HepG2 (cell line): Measurements from ENCODE around the gene ZNF749. TPM values are rescaled to one million over a fixed set of nuclear protein-coding genes. Genes with fewer than 3 reads are reported as not detected.

Source experiments
- ATAC-seq: fragments of 200-7000 bp; cut with Tn5 transposase; 3 replicates; pipeline ENCODE4 v1.9.1; 2020; ENCODE audit warnings: mild to moderate bottlenecking, moderate library complexity
- BruUV-seq: library from RNA; stranded (reverse); fragments of 400-500 nt; replicated peaks from 2 replicates; lab custom pipeline; 2021; lab: Mats Ljungman, UMichigan
- CTCF ChIA-PET: fragments of 300-600 bp; formaldehyde crosslinking; extraction: SDS; loops from one replicate; lab custom pipeline; 2021; ENCODE audit warnings: low total read pairs, inconsistent platforms, low intra/inter-chr PET ratio; lab: Yijun Ruan, JAX
- POLR2A ChIA-PET: fragments of 350-600 bp; sonication (Branson Sonifier 250); formaldehyde crosslinking; loops from one replicate; lab custom pipeline; 2020; ENCODE audit warnings: antibody characterized with exemption, inconsistent platforms; lab: Yijun Ruan, JAX
- DNase-seq: peaks from one replicate; pipeline ENCODE4 v3.0.0-alpha.2; 2015; ENCODE audit warnings: low spot score
- FAIRE-seq: peaks from 3 replicates; lab custom pipeline; 2011; peaks lifted over from hg19 to GRCh38; lab: Jason Lieb, UNC
- H2AFZ ChIP-seq: one replicate; pipeline ENCODE4 v1.6.1; 2011; ENCODE audit warnings: low read length, inconsistent platforms
- H3K27ac ChIP-seq: fragments of 300-600 bp; 3 replicates; pipeline ENCODE4 v1.8.0; 2011; ENCODE audit warnings: mixed run types, mild to moderate bottlenecking, mixed read lengths, low read length, inconsistent platforms; ENCODE audit not compliant: insufficient read depth; ENCODE audit errors: extremely low read length
- H3K27me3 ChIP-seq, 2 experiments: fragments of 200-600 bp in 1 of 2; 2 replicates in 1 of 2; 3 replicates in 1 of 2; pipeline versions ENCODE4 v1.6.0 to v1.8.0; 2011; ENCODE audit warnings: low read length in 2 of 2, mild to moderate bottlenecking in 2 of 2, moderate library complexity in 2 of 2, inconsistent platforms in 1 of 2; ENCODE audit not compliant: insufficient read depth in 2 of 2, control insufficient read depth in 1 of 2
- H3K36me3 ChIP-seq, 2 experiments: fragments of 200-600 bp in 1 of 2; replicated peaks in 1 of 2; 2 replicates in 1 of 2; 3 replicates in 1 of 2; pipeline versions ENCODE4 v1.5.1 to v1.8.0; 2011; ENCODE audit warnings: low read length in 2 of 2, inconsistent platforms in 1 of 2; ENCODE audit not compliant: insufficient read depth in 2 of 2, control insufficient read depth in 1 of 2
- H3K4me1 ChIP-seq: 2 replicates; pipeline ENCODE4 v1.5.1; 2012; ENCODE audit warnings: low read length, inconsistent platforms; ENCODE audit not compliant: insufficient read depth
- H3K4me2 ChIP-seq: 2 replicates; pipeline ENCODE4 v1.6.0; 2011; ENCODE audit warnings: low read depth, low read length, inconsistent platforms
- H3K4me3 ChIP-seq, 3 experiments: fragments of 200-600 bp in 1 of 3; sonication (generic), shearing (Covaris generic) in 1 of 3; replicated peaks in 1 of 3; 2 replicates each; pipeline ENCODE4 v1.5.1; 2011 to 2016; ENCODE audit warnings: low read length in 3 of 3, inconsistent platforms in 2 of 3, low read depth in 2 of 3, mild to moderate bottlenecking in 2 of 3, control low read depth in 1 of 3, mixed read lengths in 1 of 3; ENCODE audit not compliant: insufficient read depth in 1 of 3
- H3K79me2 ChIP-seq: one replicate; pipeline ENCODE4 v1.6.1; 2011; ENCODE audit warnings: low read length, inconsistent platforms; ENCODE audit not compliant: insufficient read depth
- H3K9ac ChIP-seq: 2 replicates; pipeline ENCODE4 v1.6.0; 2011; ENCODE audit warnings: mild to moderate bottlenecking, low read depth, low read length, inconsistent platforms; ENCODE audit not compliant: insufficient read depth
- H3K9me3 ChIP-seq: 2 replicates; pipeline ENCODE4 v1.5.1; 2012; ENCODE audit warnings: mild to moderate bottlenecking, low read length
- H4K20me1 ChIP-seq: 2 replicates; pipeline ENCODE4 v1.6.0; 2011; ENCODE audit warnings: inconsistent platforms, mild to moderate bottlenecking, low read length, moderate library complexity; ENCODE audit not compliant: insufficient read depth
- ATF7 ChIP-seq, 2 experiments: fragments of 450-650 bp in 1 of 2; sonication (generic) in 1 of 2; formaldehyde crosslinking in 1 of 2; IDR thresholded peaks; 2 replicates each; pipeline versions ENCODE4 v1.4.0 to v1.6.1; 2016 to 2020; ENCODE audit warnings: antibody characterized with exemption in 1 of 2, mild to moderate bottlenecking in 1 of 2, missing genetic modification reagents in 1 of 2
- CBX5 ChIP-seq: sonication (generic); formaldehyde crosslinking; IDR thresholded peaks from 2 replicates; pipeline ENCODE4 v1.4.0; 2020; ENCODE audit warnings: missing genetic modification reagents, borderline replicate concordance
- FOSL2 ChIP-seq: sonication (generic); formaldehyde crosslinking; IDR thresholded peaks from 2 replicates; pipeline ENCODE4 v1.4.0; 2020; ENCODE audit warnings: missing genetic modification reagents
- MBNL3 ChIP-seq: fragments of 250-450 bp; sonication (Bioruptor Pico); conservative IDR thresholded peaks from 2 replicates; pipeline ENCODE4 v1.8.0; 2022; ENCODE audit warnings: mild to moderate bottlenecking, inconsistent platforms
- NCOA5 ChIP-seq: sonication (generic); formaldehyde crosslinking; IDR thresholded peaks from 2 replicates; pipeline ENCODE4 v1.4.0; 2020; ENCODE audit warnings: missing genetic modification reagents
- POGZ ChIP-seq: sonication (generic); formaldehyde crosslinking; IDR thresholded peaks from 2 replicates; pipeline ENCODE4 v1.4.0; 2020; ENCODE audit warnings: mild to moderate bottlenecking, missing genetic modification reagents
- RBM39 ChIP-seq: fragments of 200-400 bp; formaldehyde crosslinking; IDR thresholded peaks from one replicate; pipeline ENCODE4 v1.6.1; 2018; ENCODE audit warnings: antibody characterized with exemption, mild to moderate bottlenecking, low read depth, low read length; ENCODE audit not compliant: poor library complexity, severe bottlenecking
- RXRA ChIP-seq: sonication (generic); formaldehyde crosslinking; IDR thresholded peaks from 2 replicates; pipeline ENCODE4 v1.5.1; 2020; ENCODE audit warnings: missing genetic modification reagents
- SRSF1 ChIP-seq: fragments of 200-400 bp; formaldehyde crosslinking; optimal IDR thresholded peaks from 2 replicates; pipeline ENCODE3; 2017; ENCODE audit warnings: mild to moderate bottlenecking, low read depth, low read length, moderate library complexity
- TBP ChIP-seq: sonication (generic); formaldehyde crosslinking; IDR thresholded peaks from 2 replicates; pipeline ENCODE4 v1.5.0; 2020; ENCODE audit warnings: missing genetic modification reagents
- ZBTB39 ChIP-seq: sonication (generic); formaldehyde crosslinking; IDR thresholded peaks from 2 replicates; pipeline ENCODE4 v1.5.0; 2020; ENCODE audit warnings: missing genetic modification reagents
- ZFP1 ChIP-seq: IDR thresholded peaks from 2 replicates; pipeline ENCODE4 v1.6.1; 2016
- ZFY ChIP-seq: sonication (generic); formaldehyde crosslinking; IDR thresholded peaks from 2 replicates; pipeline ENCODE4 v1.4.0; 2020; ENCODE audit warnings: missing genetic modification reagents
- ZNF451 ChIP-seq: sonication (generic); formaldehyde crosslinking; IDR thresholded peaks from 2 replicates; pipeline ENCODE4 v1.5.0; 2020; ENCODE audit warnings: mild to moderate bottlenecking, missing genetic modification reagents
- ZNF501 ChIP-seq: sonication (generic); formaldehyde crosslinking; IDR thresholded peaks from 2 replicates; pipeline ENCODE4 v1.5.1; 2020; ENCODE audit warnings: mild to moderate bottlenecking, moderate library complexity, missing genetic modification reagents
- ZNF775 ChIP-seq: sonication (generic); formaldehyde crosslinking; IDR thresholded peaks from 2 replicates; pipeline ENCODE4 v1.4.0; 2020; ENCODE audit warnings: missing genetic modification reagents, mild to moderate bottlenecking, moderate library complexity, borderline replicate concordance
- ZSCAN29 ChIP-seq: sonication (generic); formaldehyde crosslinking; conservative IDR thresholded peaks from 2 replicates; pipeline ENCODE4 v1.4.0; 2020; ENCODE audit warnings: mild to moderate bottlenecking, missing genetic modification reagents
- WGBS: methylation state at CpG from one replicate; pipeline ENCODE4 v1.1.6; 2017; ENCODE audit warnings: low lambda C conversion rate; 5-methylcytosine and 5-hydroxymethylcytosine counted together
- in situ Hi-C: cut with HindIII; loops from 2 replicates; pipeline ENCODE4 v1.10.0; 2017; ENCODE audit warnings: low pct_unique_long_range_greater_than_20kb; ENCODE audit not compliant: extremely low pct_ligation_motif_present
- intact Hi-C: fragments of 100-400 bp; cut with micrococcal nuclease; formaldehyde crosslinking; loops from one replicate; pipeline ENCODE4 v1.10.0; 2022; ENCODE audit not compliant: unreplicated experiment
- polyA plus RNA-seq, 8 experiments: library from polyadenylated mRNA; depleted of rRNA in 3 of 8; stranded (reverse) in 7 of 8; unstranded in 1 of 8; fragments of >200 nt; fragmentation: Illumina TruSeq in 4 of 8; extraction: Trizol in 4 of 8; gene quantifications; 2 replicates each; pipeline versions ENCODE4 v1.2.1 to v1.2.3, GENCODE V29; 2011 to 2016; ENCODE audit warnings: low read depth in 4 of 8, missing spikeins in 1 of 8, mixed read lengths in 1 of 8; ENCODE audit not compliant: insufficient read depth in 1 of 8
- total RNA-seq, 5 experiments: library from RNA; depleted of rRNA; stranded (reverse); fragments of >200 nt; fragmentation: Illumina TruSeq; extraction: Trizol; gene quantifications; 2 replicates each; pipeline ENCODE4 v1.2.3, GENCODE V29; 2016; ENCODE audit warnings: low read depth in 1 of 5
- TF ChIP-seq, protein P1 (sequence below): sonication (generic); formaldehyde crosslinking; IDR thresholded peaks from 2 replicates; pipeline ENCODE4 v1.4.0; 2020; ENCODE audit warnings: mild to moderate bottlenecking, missing genetic modification reagents
- TF ChIP-seq, protein P2 (sequence below): sonication (generic); formaldehyde crosslinking; IDR thresholded peaks from 2 replicates; pipeline ENCODE4 v1.4.0; 2020; ENCODE audit warnings: low read depth, mild to moderate bottlenecking, missing genetic modification reagents

Gene ZNF749
- total and polyA plus RNA-seq, 2 of the 13 experiments (the other 11 are each of a cell fraction or from before 2014, with no cell fraction given): 18.9 to 21.0 TPM

DNA sequence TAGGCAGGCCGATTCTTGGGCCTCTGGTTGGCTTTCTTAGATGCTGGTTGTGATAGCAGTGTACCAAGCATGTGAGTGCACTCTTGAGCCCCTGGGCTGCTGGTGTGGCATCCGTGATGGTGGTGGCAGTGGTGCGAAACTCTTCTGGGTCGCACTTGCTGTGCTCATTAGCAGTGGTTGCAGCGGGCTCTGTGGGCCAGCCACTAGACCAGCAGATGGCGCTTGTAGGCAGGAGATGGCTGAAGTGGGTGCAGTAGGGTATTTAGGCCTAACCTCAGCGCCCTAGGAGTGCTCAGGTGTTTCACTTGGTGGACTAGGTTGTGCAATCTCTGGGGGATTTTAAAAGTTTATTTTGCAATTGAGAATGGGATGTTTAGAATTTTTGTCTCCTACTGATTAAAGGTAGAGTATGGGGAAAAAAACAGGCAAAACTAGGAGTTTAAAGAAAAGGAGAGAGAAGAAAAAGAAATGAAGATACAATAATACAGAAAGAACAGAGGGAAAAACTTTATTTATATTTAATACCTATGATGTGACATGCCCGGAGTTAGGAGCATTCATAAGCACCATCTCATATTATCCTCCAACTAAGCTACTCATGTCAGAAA, 28.5 kb upstream of the ZNF749 start:
- Histone ChIP-seq H3K9me3 (no peaks in the 10 kb centered on the region), H2AFZ (no peak overlapping the region)
- in situ Hi-C loops: no loop called here
- TF ChIP-seq ZFY (CRISPR knock-in tag) (peak; percentile 77), ZBTB39 (CRISPR knock-in tag) (no peak), ZNF501 (CRISPR knock-in tag) (peak; percentile 72), FOSL2 (0 out of 2 replicates have a peak, but pooled peaks have one; percentile 30), ZFP1 (CRISPR knock-in tag) (no peak), ZNF451 (CRISPR knock-in tag) (no peak), ATF7 (IDR thresholded peaks at IDR 0.05) (no peak), ATF7 (CRISPR knock-in tag; IDR thresholded peaks at IDR 0.05) (no peak), RXRA (peak; percentile 28; the same call in 1 of the 2 replicates), CBX5 (CRISPR knock-in tag) (peak; percentile 57; the same call in 1 of the 2 replicates), ZSCAN29 (CRISPR knock-in tag) (no peak), ZNF775 (CRISPR knock-in tag) (no peak), POGZ (no peak), NCOA5 (no peak), SRSF1 (no peak), TBP (CRISPR knock-in tag) (no peak), MBNL3 (CRISPR knock-in tag) (no peak), RBM39 (no peak)
- TF ChIP-seq, protein P1, sequence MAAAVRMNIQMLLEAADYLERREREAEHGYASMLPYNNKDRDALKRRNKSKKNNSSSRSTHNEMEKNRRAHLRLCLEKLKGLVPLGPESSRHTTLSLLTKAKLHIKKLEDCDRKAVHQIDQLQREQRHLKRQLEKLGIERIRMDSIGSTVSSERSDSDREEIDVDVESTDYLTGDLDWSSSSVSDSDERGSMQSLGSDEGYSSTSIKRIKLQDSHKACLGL (CRISPR knock-in tag): no peak
- TF ChIP-seq, protein P2, sequence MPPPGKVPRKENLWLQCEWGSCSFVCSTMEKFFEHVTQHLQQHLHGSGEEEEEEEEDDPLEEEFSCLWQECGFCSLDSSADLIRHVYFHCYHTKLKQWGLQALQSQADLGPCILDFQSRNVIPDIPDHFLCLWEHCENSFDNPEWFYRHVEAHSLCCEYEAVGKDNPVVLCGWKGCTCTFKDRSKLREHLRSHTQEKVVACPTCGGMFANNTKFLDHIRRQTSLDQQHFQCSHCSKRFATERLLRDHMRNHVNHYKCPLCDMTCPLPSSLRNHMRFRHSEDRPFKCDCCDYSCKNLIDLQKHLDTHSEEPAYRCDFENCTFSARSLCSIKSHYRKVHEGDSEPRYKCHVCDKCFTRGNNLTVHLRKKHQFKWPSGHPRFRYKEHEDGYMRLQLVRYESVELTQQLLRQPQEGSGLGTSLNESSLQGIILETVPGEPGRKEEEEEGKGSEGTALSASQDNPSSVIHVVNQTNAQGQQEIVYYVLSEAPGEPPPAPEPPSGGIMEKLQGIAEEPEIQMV (CRISPR knock-in tag): no peak

More for the DNA sequence above, 28.5 kb upstream of the ZNF749 start:
- intact Hi-C loops: loop anchor here (1.0 to 10.0 kb wide), 3 partner anchors 28 to 302 kb away; partner anchors contain the start of genes ZNF211 and ZNF749
- 7% methylated on average over 8 of the region's 8 CpGs for WGBS
- Histone ChIP-seq H3K4me3 (no peak overlapping the region; a peak in 1 of 6 replicates), H3K36me3 (no peaks in the 10 kb centered on the region), H3K9ac (no peak overlapping the region), H3K79me2 (peaks cover 6% of the 10 kb centered on the region), H3K27me3 (no peaks in the 10 kb centered on the region), H3K27ac (no peak overlapping the region), H4K20me1 (no peaks in the 10 kb centered on the region), H3K4me1 (peaks cover 41% of the 10 kb centered on the region), H3K4me2 (peak overlapping the region; percentile 71)
- POLR2A ChIA-PET: interaction anchor here (0.9 kb wide), 1 partner anchor 17 kb away, joined by 3 read pairs; the partner anchor contains the start of gene ZNF548
- ATAC-seq (peak; percentile 80), DNase-seq (peak; percentile 65), FAIRE-seq (peak; percentile 67)
- CTCF ChIA-PET: no interaction called here
- BruUV-seq: no TSS peak
